T-helper 9 cell (primary cell): ENCODE measurements around the gene SPATA9.

ENCODE experiments used
- DNase-seq: peaks from one replicate; pipeline ENCODE4 v3.0.0-alpha.2; 2020

The SPATA9 gene

DNA sequence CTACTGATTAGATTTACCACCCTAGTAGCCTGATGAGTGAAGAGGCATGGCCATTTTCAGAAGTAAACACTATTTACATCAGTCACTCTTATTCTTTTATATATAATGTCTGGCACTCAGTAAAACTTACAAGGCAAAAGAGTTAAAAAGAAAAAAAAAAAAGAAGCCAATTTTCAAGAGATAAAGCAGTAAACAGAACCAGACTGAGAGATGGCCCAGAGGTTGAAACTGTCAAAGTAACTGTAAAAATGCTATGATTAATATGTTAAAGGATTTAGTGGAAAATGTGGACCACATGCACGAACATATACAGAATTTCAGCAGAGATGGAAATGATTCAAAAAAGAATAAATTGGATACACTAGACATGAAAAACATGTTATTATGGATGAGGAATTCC, 69.3 kb downstream of the SPATA9 start:
- no peak for DNase-seq

DNA sequence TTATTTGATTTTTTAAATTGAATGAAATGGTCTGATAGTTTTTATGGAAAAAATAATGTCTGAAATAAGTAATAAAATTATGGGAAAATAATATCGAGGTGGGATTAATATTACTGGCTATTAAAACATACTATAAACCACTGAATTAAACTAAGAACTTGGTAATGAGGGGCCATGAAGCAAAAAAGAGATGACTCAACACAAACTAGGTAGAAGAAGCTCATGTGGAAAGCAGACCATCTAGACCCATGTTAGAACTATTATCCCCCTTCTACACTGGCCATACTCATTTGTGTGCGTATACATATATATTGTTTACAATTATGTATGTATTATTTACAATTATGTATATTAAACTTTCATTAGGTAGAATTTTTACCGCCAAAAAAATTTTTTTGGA, 71.4 kb downstream of the SPATA9 start:
- no peak for DNase-seq

DNA sequence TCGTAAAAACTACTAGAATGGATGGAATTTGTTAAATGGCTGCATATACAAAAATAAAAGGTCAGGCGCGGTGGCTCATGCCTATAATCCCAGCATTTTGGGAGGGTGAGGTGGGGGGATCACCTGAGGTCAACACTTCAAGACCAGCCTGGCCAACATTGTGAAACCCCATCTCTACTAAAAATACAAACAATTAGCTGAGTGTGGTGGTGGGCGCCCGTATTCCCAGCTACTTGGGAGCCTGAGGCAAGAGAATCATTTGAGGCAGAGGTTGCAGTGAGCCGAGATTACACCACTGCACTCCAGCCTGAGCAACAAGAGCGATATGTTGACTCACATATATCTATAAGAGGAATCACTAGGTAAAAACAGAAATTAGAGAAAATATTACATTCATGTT, 72.2 kb downstream of the SPATA9 start:
- DNase-seq, result no peak

DNA sequence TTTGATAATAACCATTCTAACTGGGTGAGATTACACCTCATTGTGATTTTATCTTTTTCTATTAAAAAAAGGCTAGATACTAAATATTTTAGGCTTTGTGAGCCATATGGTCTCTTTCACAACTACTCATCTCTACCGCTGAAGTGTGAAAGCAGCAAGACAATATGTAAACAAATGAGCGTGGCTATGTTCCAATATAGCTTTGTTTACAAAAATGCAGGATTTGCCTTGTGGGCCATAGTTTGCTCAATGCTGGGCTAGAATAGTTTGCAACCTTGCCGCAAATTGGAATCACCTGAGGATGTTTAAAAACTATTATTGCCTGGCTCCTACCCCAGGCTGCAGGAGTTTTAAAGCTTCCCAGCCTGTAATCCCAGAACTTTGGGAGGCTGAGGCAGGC, 73.1 kb downstream of the SPATA9 start:
- DNase-seq, result no peak
